ENCODE data around the gene OTUB1. TPM values are rescaled to one million over a fixed set of nuclear protein-coding genes. Genes with fewer than 3 reads are reported as not detected.

OTUB1 gene
- total RNA-seq, result 10 to 100 TPM; 60.1 to 70.3 (median 64.1) TPM
- long read RNA-seq, donor 1, transcript OTUB1-209 (7 exons, 1,729 nt), result major isoform, 87 of 118 reads
- long read RNA-seq, donor 1, transcript OTUB1-201 (6 exons, 2,493 nt), result minor isoform, 17 of 118 reads
- long read RNA-seq, donor 1, partial matches to known transcripts, result 3 of 118 reads
- long read RNA-seq, donor 1, other reads (novel, unspliced or antisense), result 11 of 118 reads
- long read RNA-seq, donor 2, transcript OTUB1-201 (6 exons, 2,493 nt), result minor isoform, 10 of 60 reads
- long read RNA-seq, donor 2, transcript OTUB1-209 (7 exons, 1,729 nt), result major isoform, 43 of 60 reads
- long read RNA-seq, donor 2, partial matches to known transcripts, result 1 of 60 reads
- long read RNA-seq, donor 2, other reads (novel, unspliced or antisense), result 6 of 60 reads

GRCh38 chr11:63986156-63986931, at the start of gene OTUB1:
TSS of gene OTUB1 (plus strand) at chr11:63986438. CDS start at chr11:63986457, 19 bp downstream.
- H3K4me3 ChIP-seq, result peak within 1 kb of the TSS; percentile 94
- no peak for TF ChIP-seq CTCF (IDR thresholded peaks at IDR 0.05)
- H3K36me3 ChIP-seq (ENCODE audit: low read depth), result no peaks in the 10 kb centered on the region
- intact Hi-C loops (cut with DNase I, micrococcal nuclease), result no loop called here
- H3K9me3 ChIP-seq, result no peaks in the 10 kb centered on the region
- peaks cover 19% of the 10 kb centered on the region for H3K4me1 ChIP-seq (ENCODE audit: low read depth)
- DNase-seq (peak; percentile 94 to 96 (median 95)), ATAC-seq (peak; percentile 97)

GRCh38 chr11:63937713-63938478, 48.3 kb upstream of the OTUB1 start:
- no peak for TF ChIP-seq CTCF (IDR thresholded peaks at IDR 0.05)
- Histone ChIP-seq H3K9me3 (no peaks in the 10 kb centered on the region), H3K4me1 (ENCODE audit: low read depth) (no peaks in the 10 kb centered on the region), H3K4me3 (peak overlapping the region; percentile 36), H3K36me3 (ENCODE audit: low read depth) (no peaks in the 10 kb centered on the region)
- ATAC-seq (peak; percentile 6), DNase-seq (peak; percentile 38 to 68 (median 59))
- intact Hi-C loops (cut with DNase I, micrococcal nuclease), result no loop called here

GRCh38 chr11:63938479-63939396, 47.5 kb upstream of the OTUB1 start, which contains the start of gene NAA40:
TSS of gene NAA40 (plus strand) at chr11:63939002. CDS start at chr11:63939097, 95 bp downstream.
- ATAC-seq (peak; percentile 95), DNase-seq (peak; percentile 92 to 97 (median 95))
- Histone ChIP-seq H3K36me3 (ENCODE audit: low read depth) (no peaks in the 10 kb centered on the region), H3K4me1 (ENCODE audit: low read depth) (peaks cover 2% of the 10 kb centered on the region), H3K9me3 (no peaks in the 10 kb centered on the region), H3K4me3 (peak within 1 kb of the TSS; percentile 36)
- intact Hi-C loops (cut with DNase I, micrococcal nuclease), result no loop called here
- no peak for TF ChIP-seq CTCF (IDR thresholded peaks at IDR 0.05)

- no peaks in the 10 kb centered on the region for H3K36me3 ChIP-seq (ENCODE audit: low read depth)
Observed at GRCh38 chr11:63939397-63939891, 46.8 kb upstream of the OTUB1 start.

More at GRCh38 chr11:63939397-63939891, 46.8 kb upstream of the OTUB1 start:
- intact Hi-C loops (cut with DNase I, micrococcal nuclease), result no loop called here
- no peak for TF ChIP-seq CTCF (IDR thresholded peaks at IDR 0.05)
- Histone ChIP-seq H3K4me1 (ENCODE audit: low read depth) (peaks cover 2% of the 10 kb centered on the region), H3K9me3 (no peaks in the 10 kb centered on the region), H3K4me3 (peak overlapping the region; percentile 36)
- ATAC-seq (no peak), DNase-seq (peak in 1 of 3 donors; percentile 41)

All from mucosa of descending colon (tissue), 3 donors.